WTC11 (cell line): ENCODE measurements around the gene ENTREP1. TPM values are rescaled to one million over a fixed set of nuclear protein-coding genes. Genes with fewer than 3 reads are reported as not detected.

ENCODE experiments used
- ATAC-seq: fragments of 200-7000 bp; cut with Tn5 transposase; 2 replicates; pipeline ENCODE4 v1.10.0; 2021; ENCODE audit warnings: mild to moderate bottlenecking, moderate library complexity
- CTCF ChIA-PET: fragments of 300-600 bp; sonication (Branson Sonifier 250); formaldehyde crosslinking; loops from one replicate; lab custom pipeline; 2021; ENCODE audit warnings: antibody characterized with exemption; lab: Charles Lee
- POLR2A ChIA-PET: fragments of 350-600 bp; sonication (Branson Sonifier 250); formaldehyde crosslinking; loops from one replicate; lab custom pipeline; 2021; ENCODE audit warnings: antibody characterized with exemption; lab: Charles Lee
- DNase-seq: peaks from one replicate; pipeline ENCODE4 v3.0.0; 2021; ENCODE audit warnings: low spot score
- H3K27ac Mint-ChIP-seq: 2 replicates; pipeline ENCODE4 v1.8.0; 2021; ENCODE audit warnings: mixed read lengths
- H3K27me3 Mint-ChIP-seq: 2 replicates; pipeline ENCODE4 v1.8.0; 2021; ENCODE audit warnings: low read depth, mild to moderate bottlenecking, moderate library complexity, mixed read lengths
- H3K36me3 Mint-ChIP-seq: 2 replicates; pipeline ENCODE4 v1.8.0; 2021; ENCODE audit warnings: mixed read lengths
- H3K4me1 Mint-ChIP-seq: 2 replicates; pipeline ENCODE4 v1.8.0; 2022; ENCODE audit warnings: mixed read lengths
- H3K4me3 Mint-ChIP-seq: 2 replicates; pipeline ENCODE4 v1.8.0; 2021; ENCODE audit warnings: mild to moderate bottlenecking, moderate library complexity, mixed read lengths
- H3K9me3 Mint-ChIP-seq: 2 replicates; pipeline ENCODE4 v1.8.0; 2021; ENCODE audit warnings: mixed read lengths
- ATF1 ChIP-seq: sonication (generic); formaldehyde crosslinking; IDR thresholded peaks from 2 replicates; pipeline ENCODE4 v1.8.1; 2023; ENCODE audit warnings: mild to moderate bottlenecking, moderate library complexity, missing genetic modification reagents
- IRF2 ChIP-seq: sonication (generic); formaldehyde crosslinking; IDR thresholded peaks from 2 replicates; pipeline ENCODE4 v1.8.0; 2022; ENCODE audit warnings: low read depth, missing genetic modification reagents, borderline replicate concordance
- SP1 ChIP-seq: sonication (generic); formaldehyde crosslinking; conservative IDR thresholded peaks from 2 replicates; pipeline ENCODE4 v1.8.1; 2022; ENCODE audit warnings: missing genetic modification reagents
- TCF7 ChIP-seq: sonication (generic); formaldehyde crosslinking; IDR thresholded peaks from 2 replicates; pipeline ENCODE4 v1.8.0; 2022; ENCODE audit warnings: mild to moderate bottlenecking, low read depth, missing genetic modification reagents, moderate library complexity
- TEAD4 ChIP-seq: sonication (generic); formaldehyde crosslinking; IDR thresholded peaks from 2 replicates; pipeline ENCODE4 v1.8.0; 2022; ENCODE audit warnings: mild to moderate bottlenecking, missing genetic modification reagents
- ZBTB21 ChIP-seq: sonication (generic); formaldehyde crosslinking; IDR thresholded peaks from 2 replicates; pipeline ENCODE4 v1.8.1; 2023; ENCODE audit warnings: mild to moderate bottlenecking, missing genetic modification reagents, borderline replicate concordance
- ZNF219 ChIP-seq: sonication (generic); formaldehyde crosslinking; IDR thresholded peaks from 2 replicates; pipeline ENCODE4 v1.8.0; 2023; ENCODE audit warnings: missing genetic modification reagents, mild to moderate bottlenecking, borderline replicate concordance
- ZNF396 ChIP-seq: fragments of 250-450 bp; sonication (Bioruptor Pico); IDR thresholded peaks from 2 replicates; pipeline ENCODE4 v1.8.0; 2021; ENCODE audit warnings: mild to moderate bottlenecking, moderate library complexity, borderline replicate concordance
- ZNF423 ChIP-seq: fragments of 250-450 bp; sonication (Bioruptor Pico); IDR thresholded peaks from 2 replicates; pipeline ENCODE4 v2.1.2; 2022; ENCODE audit warnings: mild to moderate bottlenecking, moderate library complexity
- total RNA-seq: library from RNA; stranded (reverse); gene quantifications from 3 replicates; pipeline ENCODE4 v1.2.3, GENCODE V29; 2021
- TF ChIP-seq, protein P1 (sequence below): fragments of 250-450 bp; sonication (Bioruptor Pico); IDR thresholded peaks from 2 replicates; pipeline ENCODE4 v1.8.0; 2021; ENCODE audit warnings: mild to moderate bottlenecking
- TF ChIP-seq, protein P2 (sequence below): sonication (generic); formaldehyde crosslinking; IDR thresholded peaks from 2 replicates; pipeline ENCODE4 v1.8.0; 2022; ENCODE audit warnings: mild to moderate bottlenecking, missing genetic modification reagents
- TF ChIP-seq, protein P3 (sequence below): fragments of 250-450 bp; sonication (Bioruptor Pico); IDR thresholded peaks from 2 replicates; pipeline ENCODE4 v1.9.0; 2021; ENCODE audit warnings: mild to moderate bottlenecking
- TF ChIP-seq, protein P4 (sequence below): sonication (generic); formaldehyde crosslinking; IDR thresholded peaks from 2 replicates; pipeline ENCODE4 v1.8.0; 2022; ENCODE audit warnings: missing genetic modification reagents
- TF ChIP-seq, protein P5 (sequence below): sonication (generic); formaldehyde crosslinking; IDR thresholded peaks from 2 replicates; pipeline ENCODE4 v1.8.1; 2023; ENCODE audit warnings: mild to moderate bottlenecking, missing genetic modification reagents
- TF ChIP-seq, protein P6 (sequence below): sonication (generic); formaldehyde crosslinking; IDR thresholded peaks from 2 replicates; pipeline ENCODE4 v1.8.1; 2023; ENCODE audit warnings: mild to moderate bottlenecking, missing genetic modification reagents, borderline replicate concordance
- TF ChIP-seq, protein P7 (sequence below): fragments of 250-450 bp; sonication (Bioruptor Pico); IDR thresholded peaks from 2 replicates; pipeline ENCODE4 v1.9.0; 2021; ENCODE audit warnings: moderate library complexity, mild to moderate bottlenecking, inconsistent platforms, borderline replicate concordance
- TF ChIP-seq, protein P8 (sequence below): fragments of 250-450 bp; sonication (Bioruptor Pico); IDR thresholded peaks from 2 replicates; pipeline ENCODE4 v1.9.0; 2021; ENCODE audit warnings: mild to moderate bottlenecking

The ENTREP1 gene
- total RNA-seq, 1 experiment from 2014 or later = 22.4 TPM

DNA sequence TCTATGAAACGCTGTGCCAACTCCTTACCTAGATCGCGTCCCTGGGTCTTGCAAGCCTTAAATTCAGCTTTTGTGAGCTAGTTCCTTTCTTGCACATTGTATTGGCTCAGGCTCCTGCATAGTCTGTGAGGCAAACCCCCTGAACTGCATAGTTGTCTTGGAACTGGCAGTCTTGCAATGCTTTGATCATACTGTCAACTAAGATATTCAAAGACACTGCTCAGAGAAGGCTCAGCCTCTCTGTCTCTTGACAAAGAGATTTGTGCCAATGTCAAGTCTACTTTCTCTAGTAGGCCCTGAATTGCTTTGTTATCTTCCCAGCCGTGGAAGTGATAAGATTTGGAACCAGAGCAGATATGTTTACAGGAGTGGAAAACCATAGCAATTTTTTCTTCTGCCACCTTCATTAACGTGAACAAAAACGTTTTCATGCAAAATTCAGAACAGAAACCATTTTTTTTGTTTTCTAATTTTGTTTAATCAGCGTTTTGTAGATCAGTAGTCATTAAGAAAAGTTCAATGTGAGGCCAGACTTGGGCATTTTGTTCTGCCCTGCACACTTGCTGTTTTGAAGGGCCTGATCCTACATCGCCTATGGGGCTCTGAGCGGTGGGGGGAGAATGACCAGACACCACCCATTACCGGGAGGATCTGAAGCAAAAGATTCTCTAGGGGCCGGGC lies 27.6 kb upstream of the ENTREP1 start:
- ChIA-PET CTCF (no interaction called here), POLR2A (no interaction called here)
- no peaks in the 10 kb centered on the region for H3K27me3 Mint-ChIP-seq
- DNase-seq (no peak), ATAC-seq (no peak)
- H3K4me3 Mint-ChIP-seq = no peak overlapping the region
- peaks cover 4% of the 10 kb centered on the region; the same call in 1 of the 2 replicates for H3K4me1 Mint-ChIP-seq
- H3K9me3 Mint-ChIP-seq = peaks cover 7% of the 10 kb centered on the region; the same call in 1 of the 2 replicates
- no peaks in the 10 kb centered on the region for H3K36me3 Mint-ChIP-seq
- TF ChIP-seq, protein P1, sequence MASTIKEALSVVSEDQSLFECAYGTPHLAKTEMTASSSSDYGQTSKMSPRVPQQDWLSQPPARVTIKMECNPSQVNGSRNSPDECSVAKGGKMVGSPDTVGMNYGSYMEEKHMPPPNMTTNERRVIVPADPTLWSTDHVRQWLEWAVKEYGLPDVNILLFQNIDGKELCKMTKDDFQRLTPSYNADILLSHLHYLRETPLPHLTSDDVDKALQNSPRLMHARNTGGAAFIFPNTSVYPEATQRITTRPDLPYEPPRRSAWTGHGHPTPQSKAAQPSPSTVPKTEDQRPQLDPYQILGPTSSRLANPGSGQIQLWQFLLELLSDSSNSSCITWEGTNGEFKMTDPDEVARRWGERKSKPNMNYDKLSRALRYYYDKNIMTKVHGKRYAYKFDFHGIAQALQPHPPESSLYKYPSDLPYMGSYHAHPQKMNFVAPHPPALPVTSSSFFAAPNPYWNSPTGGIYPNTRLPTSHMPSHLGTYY (CRISPR knock-in tag) = no peak
- TF ChIP-seq, protein P2, sequence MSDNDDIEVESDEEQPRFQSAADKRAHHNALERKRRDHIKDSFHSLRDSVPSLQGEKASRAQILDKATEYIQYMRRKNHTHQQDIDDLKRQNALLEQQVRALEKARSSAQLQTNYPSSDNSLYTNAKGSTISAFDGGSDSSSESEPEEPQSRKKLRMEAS (CRISPR knock-in tag) = no peak
- no peak for TF ChIP-seq ZNF423 (CRISPR knock-in tag)
- TF ChIP-seq, protein P3, sequence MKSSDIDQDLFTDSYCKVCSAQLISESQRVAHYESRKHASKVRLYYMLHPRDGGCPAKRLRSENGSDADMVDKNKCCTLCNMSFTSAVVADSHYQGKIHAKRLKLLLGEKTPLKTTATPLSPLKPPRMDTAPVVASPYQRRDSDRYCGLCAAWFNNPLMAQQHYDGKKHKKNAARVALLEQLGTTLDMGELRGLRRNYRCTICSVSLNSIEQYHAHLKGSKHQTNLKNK (CRISPR knock-in tag) = no peak
- TF ChIP-seq, protein P4, sequence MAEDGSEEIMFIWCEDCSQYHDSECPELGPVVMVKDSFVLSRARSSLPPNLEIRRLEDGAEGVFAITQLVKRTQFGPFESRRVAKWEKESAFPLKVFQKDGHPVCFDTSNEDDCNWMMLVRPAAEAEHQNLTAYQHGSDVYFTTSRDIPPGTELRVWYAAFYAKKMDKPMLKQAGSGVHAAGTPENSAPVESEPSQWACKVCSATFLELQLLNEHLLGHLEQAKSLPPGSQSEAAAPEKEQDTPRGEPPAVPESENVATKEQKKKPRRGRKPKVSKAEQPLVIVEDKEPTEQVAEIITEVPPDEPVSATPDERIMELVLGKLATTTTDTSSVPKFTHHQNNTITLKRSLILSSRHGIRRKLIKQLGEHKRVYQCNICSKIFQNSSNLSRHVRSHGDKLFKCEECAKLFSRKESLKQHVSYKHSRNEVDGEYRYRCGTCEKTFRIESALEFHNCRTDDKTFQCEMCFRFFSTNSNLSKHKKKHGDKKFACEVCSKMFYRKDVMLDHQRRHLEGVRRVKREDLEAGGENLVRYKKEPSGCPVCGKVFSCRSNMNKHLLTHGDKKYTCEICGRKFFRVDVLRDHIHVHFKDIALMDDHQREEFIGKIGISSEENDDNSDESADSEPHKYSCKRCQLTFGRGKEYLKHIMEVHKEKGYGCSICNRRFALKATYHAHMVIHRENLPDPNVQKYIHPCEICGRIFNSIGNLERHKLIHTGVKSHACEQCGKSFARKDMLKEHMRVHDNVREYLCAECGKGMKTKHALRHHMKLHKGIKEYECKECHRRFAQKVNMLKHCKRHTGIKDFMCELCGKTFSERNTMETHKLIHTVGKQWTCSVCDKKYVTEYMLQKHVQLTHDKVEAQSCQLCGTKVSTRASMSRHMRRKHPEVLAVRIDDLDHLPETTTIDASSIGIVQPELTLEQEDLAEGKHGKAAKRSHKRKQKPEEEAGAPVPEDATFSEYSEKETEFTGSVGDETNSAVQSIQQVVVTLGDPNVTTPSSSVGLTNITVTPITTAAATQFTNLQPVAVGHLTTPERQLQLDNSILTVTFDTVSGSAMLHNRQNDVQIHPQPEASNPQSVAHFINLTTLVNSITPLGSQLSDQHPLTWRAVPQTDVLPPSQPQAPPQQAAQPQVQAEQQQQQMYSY = no peak
- TF ChIP-seq TCF7 (CRISPR knock-in tag) = no peak
- no peak for TF ChIP-seq ZNF219 (CRISPR knock-in tag)
- no peak for TF ChIP-seq IRF2 (CRISPR knock-in tag)
- no peak overlapping the region for H3K27ac Mint-ChIP-seq

DNA sequence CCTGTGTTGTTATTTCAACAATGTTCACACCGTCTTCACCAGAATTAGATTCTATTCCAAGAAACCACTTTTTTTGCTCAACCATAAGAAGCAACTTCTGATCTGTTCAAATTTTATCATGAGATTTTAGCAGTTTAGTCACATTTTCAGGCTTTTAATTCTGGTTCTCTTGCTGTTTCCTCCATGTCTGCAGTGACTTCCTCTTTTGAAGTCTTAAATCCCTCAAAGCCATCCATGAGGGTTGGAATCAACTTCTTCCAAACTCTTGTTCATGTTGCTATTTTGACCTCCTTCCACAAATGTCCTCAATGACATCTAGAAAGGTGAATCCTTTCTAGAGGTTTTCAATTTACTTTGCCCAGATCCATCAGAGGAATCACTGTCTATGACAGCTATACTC lies 25.7 kb upstream of the ENTREP1 start:
- CTCF ChIA-PET = no interaction called here
- no peak for ATAC-seq
- TF ChIP-seq ZNF423 (CRISPR knock-in tag) (no peak), ATF1 (no peak), SP1 (CRISPR knock-in tag) (no peak), TEAD4 (CRISPR knock-in tag) (no peak), ZNF396 (CRISPR knock-in tag) (no peak), ZBTB21 (no peak)
- TF ChIP-seq, protein P5, sequence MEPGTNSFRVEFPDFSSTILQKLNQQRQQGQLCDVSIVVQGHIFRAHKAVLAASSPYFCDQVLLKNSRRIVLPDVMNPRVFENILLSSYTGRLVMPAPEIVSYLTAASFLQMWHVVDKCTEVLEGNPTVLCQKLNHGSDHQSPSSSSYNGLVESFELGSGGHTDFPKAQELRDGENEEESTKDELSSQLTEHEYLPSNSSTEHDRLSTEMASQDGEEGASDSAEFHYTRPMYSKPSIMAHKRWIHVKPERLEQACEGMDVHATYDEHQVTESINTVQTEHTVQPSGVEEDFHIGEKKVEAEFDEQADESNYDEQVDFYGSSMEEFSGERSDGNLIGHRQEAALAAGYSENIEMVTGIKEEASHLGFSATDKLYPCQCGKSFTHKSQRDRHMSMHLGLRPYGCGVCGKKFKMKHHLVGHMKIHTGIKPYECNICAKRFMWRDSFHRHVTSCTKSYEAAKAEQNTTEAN (CRISPR knock-in tag) = no peak
- TF ChIP-seq, protein P6, sequence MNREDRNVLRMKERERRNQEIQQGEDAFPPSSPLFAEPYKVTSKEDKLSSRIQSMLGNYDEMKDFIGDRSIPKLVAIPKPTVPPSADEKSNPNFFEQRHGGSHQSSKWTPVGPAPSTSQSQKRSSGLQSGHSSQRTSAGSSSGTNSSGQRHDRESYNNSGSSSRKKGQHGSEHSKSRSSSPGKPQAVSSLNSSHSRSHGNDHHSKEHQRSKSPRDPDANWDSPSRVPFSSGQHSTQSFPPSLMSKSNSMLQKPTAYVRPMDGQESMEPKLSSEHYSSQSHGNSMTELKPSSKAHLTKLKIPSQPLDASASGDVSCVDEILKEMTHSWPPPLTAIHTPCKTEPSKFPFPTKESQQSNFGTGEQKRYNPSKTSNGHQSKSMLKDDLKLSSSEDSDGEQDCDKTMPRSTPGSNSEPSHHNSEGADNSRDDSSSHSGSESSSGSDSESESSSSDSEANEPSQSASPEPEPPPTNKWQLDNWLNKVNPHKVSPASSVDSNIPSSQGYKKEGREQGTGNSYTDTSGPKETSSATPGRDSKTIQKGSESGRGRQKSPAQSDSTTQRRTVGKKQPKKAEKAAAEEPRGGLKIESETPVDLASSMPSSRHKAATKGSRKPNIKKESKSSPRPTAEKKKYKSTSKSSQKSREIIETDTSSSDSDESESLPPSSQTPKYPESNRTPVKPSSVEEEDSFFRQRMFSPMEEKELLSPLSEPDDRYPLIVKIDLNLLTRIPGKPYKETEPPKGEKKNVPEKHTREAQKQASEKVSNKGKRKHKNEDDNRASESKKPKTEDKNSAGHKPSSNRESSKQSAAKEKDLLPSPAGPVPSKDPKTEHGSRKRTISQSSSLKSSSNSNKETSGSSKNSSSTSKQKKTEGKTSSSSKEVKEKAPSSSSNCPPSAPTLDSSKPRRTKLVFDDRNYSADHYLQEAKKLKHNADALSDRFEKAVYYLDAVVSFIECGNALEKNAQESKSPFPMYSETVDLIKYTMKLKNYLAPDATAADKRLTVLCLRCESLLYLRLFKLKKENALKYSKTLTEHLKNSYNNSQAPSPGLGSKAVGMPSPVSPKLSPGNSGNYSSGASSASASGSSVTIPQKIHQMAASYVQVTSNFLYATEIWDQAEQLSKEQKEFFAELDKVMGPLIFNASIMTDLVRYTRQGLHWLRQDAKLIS (CRISPR knock-in tag) = no peak
- TF ChIP-seq, protein P7, sequence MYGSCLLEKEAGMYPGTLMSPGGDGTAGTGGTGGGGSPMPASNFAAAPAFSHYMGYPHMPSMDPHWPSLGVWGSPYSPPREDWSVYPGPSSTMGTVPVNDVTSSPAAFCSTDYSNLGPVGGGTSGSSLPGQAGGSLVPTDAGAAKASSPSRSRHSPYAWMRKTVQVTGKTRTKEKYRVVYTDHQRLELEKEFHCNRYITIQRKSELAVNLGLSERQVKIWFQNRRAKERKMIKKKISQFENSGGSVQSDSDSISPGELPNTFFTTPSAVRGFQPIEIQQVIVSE (CRISPR knock-in tag) = no peak
- TF ChIP-seq, protein P8, sequence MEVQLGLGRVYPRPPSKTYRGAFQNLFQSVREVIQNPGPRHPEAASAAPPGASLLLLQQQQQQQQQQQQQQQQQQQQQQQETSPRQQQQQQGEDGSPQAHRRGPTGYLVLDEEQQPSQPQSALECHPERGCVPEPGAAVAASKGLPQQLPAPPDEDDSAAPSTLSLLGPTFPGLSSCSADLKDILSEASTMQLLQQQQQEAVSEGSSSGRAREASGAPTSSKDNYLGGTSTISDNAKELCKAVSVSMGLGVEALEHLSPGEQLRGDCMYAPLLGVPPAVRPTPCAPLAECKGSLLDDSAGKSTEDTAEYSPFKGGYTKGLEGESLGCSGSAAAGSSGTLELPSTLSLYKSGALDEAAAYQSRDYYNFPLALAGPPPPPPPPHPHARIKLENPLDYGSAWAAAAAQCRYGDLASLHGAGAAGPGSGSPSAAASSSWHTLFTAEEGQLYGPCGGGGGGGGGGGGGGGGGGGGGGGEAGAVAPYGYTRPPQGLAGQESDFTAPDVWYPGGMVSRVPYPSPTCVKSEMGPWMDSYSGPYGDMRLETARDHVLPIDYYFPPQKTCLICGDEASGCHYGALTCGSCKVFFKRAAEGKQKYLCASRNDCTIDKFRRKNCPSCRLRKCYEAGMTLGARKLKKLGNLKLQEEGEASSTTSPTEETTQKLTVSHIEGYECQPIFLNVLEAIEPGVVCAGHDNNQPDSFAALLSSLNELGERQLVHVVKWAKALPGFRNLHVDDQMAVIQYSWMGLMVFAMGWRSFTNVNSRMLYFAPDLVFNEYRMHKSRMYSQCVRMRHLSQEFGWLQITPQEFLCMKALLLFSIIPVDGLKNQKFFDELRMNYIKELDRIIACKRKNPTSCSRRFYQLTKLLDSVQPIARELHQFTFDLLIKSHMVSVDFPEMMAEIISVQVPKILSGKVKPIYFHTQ (CRISPR knock-in tag) = no peak
- TF ChIP-seq, protein P1 (CRISPR knock-in tag) = no peak

More for the DNA sequence above, 25.7 kb upstream of the ENTREP1 start:
- H3K4me3 Mint-ChIP-seq = no peak overlapping the region
- H3K36me3 Mint-ChIP-seq = no peaks in the 10 kb centered on the region
- DNase-seq = no peak
- H3K9me3 Mint-ChIP-seq = peaks cover 7% of the 10 kb centered on the region; the same call in 1 of the 2 replicates
- no peaks in the 10 kb centered on the region for H3K27me3 Mint-ChIP-seq
- no peak overlapping the region for H3K27ac Mint-ChIP-seq
- peaks cover 4% of the 10 kb centered on the region; the same call in 1 of the 2 replicates for H3K4me1 Mint-ChIP-seq
- POLR2A ChIA-PET = no interaction called here
